SW 1271 (cell line): ENCODE results near the gene MTMR4.
"Not testable (repeated sequence)": the region's sequence is repeated elsewhere in the genome, so short reads cannot be mapped to it uniquely, and the experiment has no call there.

Experiments
- DNase-seq, 2 experiments: peaks; one replicate each; lab custom pipeline; 2025; lab: John Stamatoyannopoulos, UW

Gene MTMR4

DNA sequence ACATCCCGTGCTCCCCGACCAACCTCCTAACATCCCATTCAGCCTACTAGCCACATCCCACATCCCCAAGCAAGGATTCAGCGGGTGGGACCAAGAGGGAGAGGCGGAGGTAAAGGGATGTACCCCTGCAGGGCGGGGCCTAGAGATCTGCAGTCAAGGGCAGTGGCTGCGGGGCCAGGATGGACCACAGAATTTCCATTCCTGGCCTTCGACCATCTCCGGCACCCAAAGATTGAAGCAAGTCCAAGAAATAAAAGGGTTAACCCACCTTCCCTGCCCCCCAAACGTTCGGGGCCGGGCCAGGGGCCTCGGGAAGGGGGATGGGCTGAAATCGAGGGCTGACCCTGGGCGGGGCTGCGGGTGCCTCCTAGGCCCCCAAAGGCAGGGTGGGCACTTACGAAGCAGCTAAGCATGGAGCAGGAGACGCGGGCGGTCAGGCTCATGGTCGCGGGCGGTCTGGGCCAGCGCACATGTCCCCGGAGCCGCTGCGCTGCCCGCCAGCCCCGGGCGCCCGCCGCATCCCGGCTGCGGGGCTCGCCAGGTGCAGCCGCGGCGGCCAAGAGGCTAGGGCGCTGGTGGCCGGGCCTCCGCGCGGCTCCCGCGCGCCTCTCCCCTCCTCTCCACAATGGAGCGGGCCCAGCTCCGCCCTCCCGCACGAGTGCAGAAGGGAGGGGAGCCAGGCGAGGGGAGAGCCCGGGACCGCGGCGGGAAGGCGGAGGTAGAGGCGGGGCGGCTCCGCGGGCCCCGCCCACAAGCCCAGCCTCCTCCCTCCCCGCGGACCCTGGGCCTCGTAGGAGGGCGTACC lies at the start of gene MTMR4:
Gene MTMR4, minus strand, starts transcription at position 674 of the 805 bp plus-strand sequence. Its CDS starts 231 bp downstream, at position 443.
- peak; percentile 41 to 68 for DNase-seq

DNA sequence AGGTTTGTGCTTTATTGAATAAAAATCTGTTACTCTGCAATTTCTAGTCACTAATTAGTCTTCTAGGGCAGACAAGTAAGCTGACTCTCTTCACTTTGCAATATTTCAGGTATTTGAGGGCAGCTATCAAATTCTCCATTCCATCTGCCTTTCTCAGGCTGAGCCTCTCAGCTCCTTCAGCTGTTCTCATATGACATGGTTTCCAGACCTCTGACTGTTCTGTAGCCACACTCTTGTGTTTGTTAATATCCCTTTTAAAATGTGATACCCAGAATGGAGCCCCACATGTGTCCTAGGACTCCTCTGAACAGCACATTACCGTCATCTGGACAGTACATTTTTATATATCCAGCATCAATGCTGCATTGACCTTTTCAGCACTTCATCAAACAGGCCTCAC lies 46.1 kb upstream of the MTMR4 start:
- no peak for DNase-seq

DNA sequence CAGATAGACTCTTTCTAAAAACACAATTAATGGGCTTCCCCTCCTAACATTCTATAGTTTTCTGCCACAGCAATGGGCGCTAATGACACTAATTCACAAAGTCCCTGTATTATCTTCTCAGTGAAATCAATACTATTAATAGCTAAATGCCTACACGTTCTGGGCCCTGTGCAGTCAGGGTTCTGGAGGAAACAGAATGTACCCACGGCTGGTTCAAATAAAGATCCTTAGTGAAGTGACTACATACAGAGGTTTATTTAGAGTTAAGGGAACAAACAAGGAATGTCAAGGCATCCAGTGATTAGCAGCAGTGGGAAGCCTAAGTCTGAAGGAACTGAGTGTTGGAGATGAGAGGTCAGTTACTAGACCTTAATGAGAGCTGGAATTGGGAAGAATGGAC lies 43.5 kb upstream of the MTMR4 start:
- no peak for DNase-seq

DNA sequence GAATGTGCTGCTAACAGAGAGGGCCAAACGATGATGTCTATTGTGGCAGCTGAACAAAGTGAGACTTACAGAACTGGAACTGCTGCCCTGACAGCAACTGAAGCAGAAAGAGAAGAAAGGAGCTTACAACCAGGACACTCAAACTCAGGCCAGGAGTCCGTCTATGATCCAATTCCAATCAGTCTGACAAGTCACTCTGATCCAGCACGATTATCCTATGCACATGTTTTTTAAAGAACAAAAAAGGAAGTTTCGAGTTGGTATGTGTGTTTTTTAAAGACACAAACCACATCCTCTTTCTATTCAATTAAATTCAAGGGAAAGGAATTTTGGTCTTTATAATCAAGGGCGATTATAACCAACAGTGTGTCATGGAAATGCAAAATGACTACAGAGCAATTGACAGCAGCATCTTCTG lies 42.4 kb upstream of the MTMR4 start:
- no peak for DNase-seq

DNA sequence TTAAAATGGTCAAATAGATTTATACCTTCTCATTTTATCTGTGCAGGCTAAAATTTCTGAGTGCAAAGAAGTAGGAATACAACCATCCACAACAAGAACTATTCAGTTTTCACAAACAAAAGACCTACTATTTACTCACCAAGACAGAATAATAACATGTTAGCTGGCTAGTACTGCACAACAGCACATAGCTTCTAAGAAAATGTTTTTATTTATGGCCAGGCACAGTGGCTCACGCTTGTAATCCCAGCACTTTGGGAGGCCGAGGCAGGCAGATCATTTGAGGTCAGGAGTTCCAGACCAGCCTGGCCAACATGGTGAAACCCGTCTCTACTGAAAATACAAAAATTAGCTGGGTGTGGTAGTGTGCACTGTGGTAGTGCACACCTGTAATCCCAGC lies 40.7 kb upstream of the MTMR4 start:
- DNase-seq: not testable (repeated sequence)

DNA sequence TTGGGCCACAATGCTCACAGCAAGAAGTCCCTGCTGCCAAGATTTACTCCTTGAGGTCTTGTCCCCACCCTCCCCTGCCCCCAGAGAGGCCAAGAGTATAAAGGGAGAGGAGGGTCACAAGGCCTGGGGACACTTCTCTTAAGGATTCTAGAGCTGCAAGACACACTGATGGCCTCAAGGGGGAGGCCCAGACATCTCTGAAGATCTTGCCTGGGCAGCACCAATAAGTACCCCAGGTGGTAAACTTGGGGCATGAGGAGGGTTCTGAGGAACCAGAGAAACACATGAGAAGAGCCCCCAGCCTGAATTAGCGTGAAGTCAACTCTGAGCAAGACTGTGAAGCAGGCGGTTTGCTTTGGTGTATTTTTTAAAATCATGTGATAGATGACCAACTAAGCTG lies 26.8 kb upstream of the MTMR4 start:
- peak in 1 of 2 experiments; percentile 9 for DNase-seq

DNA sequence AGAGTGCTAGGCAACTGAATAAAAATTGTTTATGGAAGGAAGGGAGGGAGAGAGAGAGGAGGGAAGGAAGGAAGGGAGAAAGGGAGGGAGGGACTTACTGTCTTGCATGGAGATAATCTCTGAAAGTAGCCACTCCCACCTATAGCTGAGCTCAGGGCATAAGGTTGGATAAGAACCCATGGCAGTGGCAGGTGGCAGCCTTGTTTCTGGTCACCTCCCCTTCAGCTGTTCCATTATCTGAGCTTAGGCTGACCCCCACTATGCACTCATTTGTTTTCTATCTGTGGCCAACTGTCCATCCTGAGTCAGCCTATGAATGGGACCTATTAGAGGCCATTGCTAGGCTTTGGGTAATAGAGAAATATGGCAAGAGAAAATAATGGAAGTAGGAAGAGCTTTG lies 25.3 kb upstream of the MTMR4 start:
- no peak for DNase-seq

DNA sequence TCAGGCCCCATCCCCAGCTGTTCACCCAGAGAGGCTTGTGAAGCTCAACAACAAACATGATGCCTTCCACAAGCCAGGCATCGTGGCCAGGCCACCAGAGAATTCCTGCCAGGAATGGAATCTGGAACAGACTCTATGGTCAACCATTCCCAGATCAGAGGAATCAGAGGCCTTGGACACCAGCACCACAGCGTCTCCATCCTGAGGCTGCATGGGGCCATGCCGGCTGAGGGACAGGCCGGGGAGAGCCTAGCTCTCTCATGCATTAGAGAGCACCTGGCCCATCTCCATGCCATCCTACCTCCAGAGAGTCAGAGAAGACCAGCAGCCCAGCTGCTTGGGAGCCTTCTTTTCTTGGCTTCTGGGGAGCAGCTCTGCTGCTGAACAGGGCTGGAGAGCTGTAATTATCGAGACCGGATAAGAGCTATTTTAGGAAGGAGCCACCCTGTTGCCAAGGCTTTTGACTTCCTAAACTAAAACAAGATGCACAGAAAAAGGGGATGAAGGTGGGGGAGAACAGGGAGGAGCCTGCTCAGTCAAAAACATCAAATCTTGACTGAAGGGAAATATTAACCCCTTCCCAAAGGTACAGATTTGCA lies 24.5 kb upstream of the MTMR4 start:
- no peak for DNase-seq

DNA sequence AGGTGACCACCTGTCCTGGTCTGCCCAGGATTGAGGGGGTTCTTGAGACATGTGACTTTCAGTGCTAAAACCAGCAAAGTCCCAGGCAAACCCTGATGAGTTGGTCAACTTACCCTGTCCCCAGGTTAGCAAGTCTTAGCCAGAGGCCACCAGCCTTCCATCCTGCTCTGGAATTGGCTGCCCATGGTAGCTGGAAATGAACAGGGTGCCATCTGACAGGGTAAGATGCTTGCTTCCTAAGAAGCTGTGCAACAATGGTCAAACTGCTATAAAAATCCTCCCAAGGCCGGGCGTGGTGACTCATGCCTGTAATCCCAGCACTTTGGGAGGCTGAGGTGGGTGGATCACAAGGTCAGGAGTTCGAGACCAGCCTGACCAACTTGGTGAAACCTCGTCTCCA lies 22.8 kb upstream of the MTMR4 start:
- no peak for DNase-seq

GRCh38 chr17:58536542-58536941 lies 22.1 kb upstream of the MTMR4 start:
- no peak for DNase-seq

DNA sequence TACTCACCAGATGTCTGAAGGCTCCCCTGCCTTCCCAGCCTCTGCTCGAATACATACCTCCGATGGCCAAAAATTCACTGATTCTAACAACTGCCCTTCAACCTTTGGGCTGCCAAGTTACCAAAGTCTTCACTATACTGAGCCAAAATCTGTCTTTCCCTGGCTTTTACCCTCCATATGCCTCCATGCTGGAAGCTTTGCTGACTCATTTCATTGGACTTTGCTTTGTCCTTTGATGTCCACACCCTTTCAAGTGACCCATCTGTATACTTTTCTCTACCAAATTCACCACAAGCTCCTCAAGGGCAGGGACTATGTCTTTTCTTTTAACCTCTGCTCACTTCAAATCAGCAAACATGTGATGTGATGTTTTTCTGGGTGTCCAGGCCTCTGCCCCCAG lies 21.0 kb upstream of the MTMR4 start:
- DNase-seq: no peak

DNA sequence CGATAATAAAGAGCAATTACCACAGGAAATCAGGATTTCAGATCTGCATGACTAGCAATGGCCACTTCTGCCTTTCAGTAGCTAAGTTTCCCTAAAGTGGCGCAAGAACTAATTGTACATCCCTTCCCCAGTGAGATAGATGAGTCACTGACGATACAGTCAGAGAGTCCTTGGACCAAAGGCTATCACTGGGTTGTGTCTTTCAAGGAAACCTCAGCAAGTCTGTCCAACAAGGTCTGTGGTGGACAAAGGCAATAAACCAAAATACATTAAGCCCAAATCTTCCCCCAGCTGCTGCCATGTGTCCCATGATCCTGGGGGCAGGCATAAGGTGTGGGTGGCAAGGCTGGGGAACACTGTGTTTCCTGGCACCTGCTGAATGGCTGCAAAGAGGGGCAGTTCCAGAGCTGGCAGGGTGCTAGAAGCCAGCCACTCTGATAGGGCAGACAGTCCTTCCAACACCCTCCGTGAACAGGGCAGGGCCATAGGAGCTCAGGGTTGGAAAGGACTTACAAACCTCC lies 20.5 kb upstream of the MTMR4 start:
- DNase-seq: peak in 1 of 2 experiments; percentile 10

- no peak for DNase-seq
These were observed 19.9 kb upstream of the MTMR4 start for GRCh38 chr17:58534331-58534730.

GRCh38 chr17:58533616-58534188 lies 19.3 kb upstream of the MTMR4 start:
- DNase-seq: no peak

DNA sequence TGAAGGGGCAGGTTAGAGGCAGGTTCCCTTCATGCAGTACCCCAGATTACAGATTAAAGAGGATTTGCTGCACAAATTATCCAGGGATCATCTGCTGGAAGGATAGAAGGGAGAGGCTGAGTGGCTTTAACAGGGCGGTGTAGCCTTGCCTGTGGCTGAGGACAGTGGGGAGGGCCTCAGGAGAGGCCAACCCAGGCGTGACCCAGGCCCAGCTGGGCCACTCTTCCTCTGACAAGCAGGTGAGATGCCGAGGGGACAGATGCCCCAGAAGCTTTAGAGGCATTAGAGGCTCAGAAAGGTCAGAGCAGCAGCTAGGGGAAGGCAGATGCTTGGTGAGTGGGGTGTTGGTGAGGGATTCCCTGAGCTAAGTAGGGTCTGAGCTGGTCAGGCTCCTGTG lies 18.1 kb upstream of the MTMR4 start:
- no peak for DNase-seq

DNA sequence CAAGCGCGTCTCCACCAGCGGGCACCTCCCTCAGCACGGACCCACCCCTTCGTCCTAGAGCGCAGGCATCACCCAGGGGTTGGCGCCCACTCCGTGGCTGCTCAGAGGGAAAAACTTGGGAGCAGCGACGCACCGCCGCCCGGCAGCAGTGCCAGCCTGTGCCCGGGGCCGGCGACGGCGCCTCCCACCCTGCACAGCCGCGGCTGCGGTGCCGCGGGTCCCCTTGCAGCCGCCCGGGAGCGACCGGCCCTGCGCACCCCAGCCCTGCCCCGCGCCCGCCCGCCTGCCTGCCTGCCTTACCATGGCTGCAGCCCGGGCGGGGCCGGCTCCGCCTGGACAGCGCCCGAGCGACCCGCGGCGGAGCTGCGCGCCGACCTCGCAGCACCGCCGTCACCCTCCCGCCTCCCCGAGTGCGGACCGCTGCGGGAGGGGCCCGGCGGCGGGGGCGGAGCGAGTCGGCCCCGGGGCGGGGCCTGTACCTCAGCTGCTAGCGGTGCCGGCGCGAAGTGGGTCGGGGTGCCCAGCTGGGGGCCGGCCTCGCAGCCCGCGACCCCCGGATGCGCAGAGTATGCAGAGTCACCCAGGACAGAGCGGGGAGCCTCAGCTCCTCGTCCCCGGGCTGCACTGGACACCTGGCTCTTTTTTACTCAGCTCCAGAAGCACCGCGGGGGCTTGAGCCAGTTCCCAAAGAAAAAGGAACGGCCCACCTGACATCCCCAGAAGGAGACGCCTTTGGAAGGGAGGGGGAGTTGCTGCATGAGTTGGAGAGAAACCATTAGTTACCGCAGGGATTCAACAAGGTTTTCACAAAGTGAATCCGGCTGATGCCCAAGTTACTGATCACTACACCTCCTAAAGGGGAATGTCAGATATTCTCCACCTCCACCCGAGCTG lies 17.5 kb upstream of the MTMR4 start:
- DNase-seq: no peak

GRCh38 chr17:58531122-58531521 lies 16.7 kb upstream of the MTMR4 start:
- DNase-seq: no peak

- no peak for DNase-seq
These were observed 16.2 kb upstream of the MTMR4 start for GRCh38 chr17:58530655-58531054.

- DNase-seq: no peak
These were observed 14.8 kb upstream of the MTMR4 start for GRCh38 chr17:58529275-58529674.

GRCh38 chr17:58528443-58528842 lies 14.0 kb upstream of the MTMR4 start:
- no peak for DNase-seq

- DNase-seq: no peak
These were observed 13.5 kb upstream of the MTMR4 start for GRCh38 chr17:58527949-58528348.

DNA sequence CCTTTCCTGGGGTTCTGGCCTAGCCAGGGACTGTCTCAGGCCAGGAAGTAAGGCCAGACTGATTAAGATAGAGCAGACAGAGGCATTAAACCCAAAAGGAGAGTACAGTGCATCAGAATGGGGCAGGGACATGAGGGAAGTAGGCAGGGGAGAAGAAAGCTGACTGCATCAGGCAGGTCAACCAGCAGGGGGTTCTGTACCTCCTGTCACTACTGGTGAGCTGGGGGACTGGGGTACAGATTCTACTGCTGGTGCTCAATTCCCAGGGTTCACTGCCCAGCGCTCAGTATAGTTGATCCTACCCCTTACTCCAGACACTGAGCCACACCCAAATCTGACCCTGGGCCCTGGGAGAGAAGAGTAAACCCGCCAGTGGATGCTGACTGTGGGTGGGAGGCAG lies 12.9 kb upstream of the MTMR4 start:
- DNase-seq: no peak
